Neural crest cell (in vitro differentiated cells): ENCODE measurements around the gene TAF6. TPM values are rescaled to one million over a fixed set of nuclear protein-coding genes. Genes with fewer than 3 reads are reported as not detected.

Source experiments
- DNase-seq: peaks from one replicate; pipeline ENCODE4 v3.0.0; 2021; ENCODE audit warnings: low read depth, mixed read lengths, low spot score
- H3K27ac Mint-ChIP-seq: one replicate; pipeline ENCODE4 v1.8.0; 2021; ENCODE audit warnings: mild to moderate bottlenecking, mixed read lengths; ENCODE audit not compliant: unreplicated experiment
- H3K27me3 Mint-ChIP-seq: 2 replicates; pipeline ENCODE4 v1.8.0; 2021; ENCODE audit warnings: low read depth, mild to moderate bottlenecking, mixed read lengths
- H3K36me3 Mint-ChIP-seq: 2 replicates; pipeline ENCODE4 v1.8.0; 2021; ENCODE audit warnings: low read depth, mild to moderate bottlenecking, mixed read lengths
- H3K4me1 Mint-ChIP-seq: 2 replicates; pipeline ENCODE4 v1.8.0; 2021; ENCODE audit warnings: mixed read lengths
- H3K4me3 Mint-ChIP-seq: one replicate; pipeline ENCODE4 v1.8.0; 2021; ENCODE audit warnings: mild to moderate bottlenecking, mixed read lengths
- H3K9me3 Mint-ChIP-seq: 2 replicates; pipeline ENCODE4 v1.8.0; 2021; ENCODE audit warnings: mixed read lengths
- CTCF ChIP-seq: fragments of 200-600 bp; sonication (generic); conservative IDR thresholded peaks from 2 replicates; pipeline ENCODE4 v1.5.0; 2021; ENCODE audit warnings: antibody characterized with exemption, mild to moderate bottlenecking
- total RNA-seq: library from RNA; stranded (reverse); gene quantifications from 2 replicates; pipeline ENCODE4 v1.2.1, GENCODE V29; 2021

TAF6 gene
- total RNA-seq, 1 donor from 2014 or later = 88.9 TPM

- Mint-ChIP-seq H3K9me3 (no peaks in the 10 kb centered on the region), H3K36me3 (no peaks in the 10 kb centered on the region), H3K4me1 (peaks cover 23% of the 10 kb centered on the region), H3K27ac (peak overlapping the region; percentile 85), H3K4me3 (peak overlapping the region; percentile 93), H3K27me3 (no peaks in the 10 kb centered on the region)
- no peak for DNase-seq
- no peak for TF ChIP-seq CTCF
Observed at GRCh38 chr7:100157334-100158228, 38.4 kb upstream of the TAF6 start.

GRCh38 chr7:100157069-100157333, 37.8 kb upstream of the TAF6 start:
- DNase-seq = no peak
- Mint-ChIP-seq H3K9me3 (no peaks in the 10 kb centered on the region), H3K36me3 (peaks cover 3% of the 10 kb centered on the region), H3K4me3 (peak overlapping the region; percentile 93), H3K27ac (no peak overlapping the region), H3K27me3 (no peaks in the 10 kb centered on the region), H3K4me1 (peaks cover 27% of the 10 kb centered on the region)
- no peak for TF ChIP-seq CTCF

- H3K9me3 Mint-ChIP-seq = no peaks in the 10 kb centered on the region
- no peak for TF ChIP-seq CTCF
- H3K27me3 Mint-ChIP-seq = no peaks in the 10 kb centered on the region
- H3K27ac Mint-ChIP-seq = peak overlapping the region; percentile 43
- H3K4me3 Mint-ChIP-seq = peak overlapping the region; percentile 93
- peaks cover 3% of the 10 kb centered on the region for H3K36me3 Mint-ChIP-seq
- no peak for DNase-seq
- peaks cover 27% of the 10 kb centered on the region for H3K4me1 Mint-ChIP-seq
Observed at GRCh38 chr7:100156331-100157068, 37.3 kb upstream of the TAF6 start.

GRCh38 chr7:100155553-100156317, 36.6 kb upstream of the TAF6 start:
- Mint-ChIP-seq H3K9me3 (no peaks in the 10 kb centered on the region), H3K27ac (no peak overlapping the region), H3K36me3 (peaks cover 3% of the 10 kb centered on the region), H3K4me3 (peak overlapping the region; percentile 93), H3K27me3 (no peaks in the 10 kb centered on the region), H3K4me1 (peaks cover 27% of the 10 kb centered on the region)
- no peak for DNase-seq
- TF ChIP-seq CTCF = no peak

GRCh38 chr7:100154651-100155491, 35.7 kb upstream of the TAF6 start:
- peaks cover 7% of the 10 kb centered on the region for H3K36me3 Mint-ChIP-seq
- DNase-seq = no peak
- no peaks in the 10 kb centered on the region for H3K27me3 Mint-ChIP-seq
- no peaks in the 10 kb centered on the region for H3K9me3 Mint-ChIP-seq
- peaks cover 33% of the 10 kb centered on the region for H3K4me1 Mint-ChIP-seq
- no peak overlapping the region for H3K27ac Mint-ChIP-seq
- peak overlapping the region; percentile 74 for H3K4me3 Mint-ChIP-seq
- no peak for TF ChIP-seq CTCF
